Liver (tissue), 9 donors: Measurements from ENCODE around the gene RPS28. TPM values are rescaled to one million over a fixed set of nuclear protein-coding genes. Genes with fewer than 3 reads are reported as not detected.

Experiments used
- DNase-seq: peaks from one replicate; pipeline ENCODE4 v3.0.0-alpha.2; 2017; ENCODE audit warnings: low spot score
- H3K27ac ChIP-seq, 2 donors: one replicate each; pipeline ENCODE4 v1.7.0; 2013; ENCODE audit warnings: inconsistent platforms in 2 of 2, low read length in 2 of 2, control low read depth in 1 of 2, low read depth in 1 of 2, mild to moderate bottlenecking in 1 of 2
- H3K27me3 ChIP-seq, 4 donors: one replicate each; pipeline versions ENCODE4 v1.6.1 to v1.7.0; 2013; ENCODE audit warnings: low read length in 3 of 4, inconsistent platforms in 1 of 4, mild to moderate bottlenecking in 1 of 4, moderate library complexity in 1 of 4; ENCODE audit not compliant: control insufficient read depth in 4 of 4, insufficient read depth in 4 of 4
- H3K36me3 ChIP-seq, 4 donors: one replicate each; pipeline versions ENCODE4 v1.6.1 to v1.7.0; 2013; ENCODE audit warnings: low read length in 3 of 4, mild to moderate bottlenecking in 3 of 4, low read depth in 1 of 4, moderate library complexity in 1 of 4; ENCODE audit not compliant: control insufficient read depth in 4 of 4, insufficient read depth in 3 of 4
- H3K4me1 ChIP-seq, 4 donors: one replicate each; pipeline versions ENCODE4 v1.6.1 to v1.7.0; 2013; ENCODE audit warnings: low read length in 3 of 4, mild to moderate bottlenecking in 3 of 4, moderate library complexity in 1 of 4; ENCODE audit not compliant: control insufficient read depth in 4 of 4, insufficient read depth in 4 of 4
- H3K4me3 ChIP-seq, 3 donors: one replicate each; pipeline versions ENCODE4 v1.6.1 to v1.7.0; 2013; ENCODE audit warnings: low read length in 3 of 3, control low read depth in 1 of 3, low read depth in 1 of 3, mild to moderate bottlenecking in 1 of 3
- H3K9ac ChIP-seq, 2 donors: one replicate each; pipeline ENCODE4 v1.7.0; 2013; ENCODE audit warnings: low read length in 2 of 2, mild to moderate bottlenecking in 2 of 2, moderate library complexity in 2 of 2, control low read depth in 1 of 2, low read depth in 1 of 2
- H3K9me3 ChIP-seq, 4 donors: one replicate each; pipeline versions ENCODE4 v1.6.1 to v1.7.0; 2013; ENCODE audit warnings: low read length in 3 of 4; ENCODE audit not compliant: control insufficient read depth in 4 of 4
- CTCF ChIP-seq: fragments of 150-350 bp; IDR thresholded peaks from 2 replicates; pipeline ENCODE4 v1.5.1; 2017; ENCODE audit warnings: improper control_type of control experiment, low read depth, low read length; ENCODE audit not compliant: missing input control
- FOXA1 ChIP-seq: IDR thresholded peaks from 2 replicates; pipeline ENCODE4 v1.6.1; 2016; ENCODE audit warnings: antibody characterized with exemption
- FOXA2 ChIP-seq: IDR thresholded peaks from 2 replicates; pipeline ENCODE4 v1.6.1; 2016; ENCODE audit warnings: antibody characterized with exemption
- GABPA ChIP-seq, 2 donors: IDR thresholded peaks in 1 of 2; conservative IDR thresholded peaks in 1 of 2; 2 replicates each; pipeline ENCODE4 v1.6.1; 2016; ENCODE audit warnings: antibody characterized with exemption in 2 of 2, mild to moderate bottlenecking in 1 of 2, moderate library complexity in 1 of 2
- HNF4A ChIP-seq, 2 donors: conservative IDR thresholded peaks; 2 replicates each; pipeline ENCODE4 v1.6.1; 2016; ENCODE audit warnings: antibody characterized with exemption in 2 of 2, mild to moderate bottlenecking in 2 of 2
- RAD21 ChIP-seq, 2 donors: IDR thresholded peaks; 2 replicates each; pipeline ENCODE4 v1.6.1; 2016; ENCODE audit warnings: antibody characterized with exemption in 2 of 2, mild to moderate bottlenecking in 2 of 2
- REST ChIP-seq: IDR thresholded peaks from 2 replicates; pipeline ENCODE4 v1.6.1; 2016; ENCODE audit warnings: antibody characterized with exemption, mild to moderate bottlenecking
- RXRA ChIP-seq, 2 donors: IDR thresholded peaks; 2 replicates each; pipeline ENCODE4 v1.6.1; 2017 to 2018; ENCODE audit warnings: antibody characterized with exemption in 2 of 2, mild to moderate bottlenecking in 1 of 2
- SP1 ChIP-seq: IDR thresholded peaks from 2 replicates; pipeline ENCODE4 v1.6.1; 2018; ENCODE audit warnings: antibody characterized with exemption, mild to moderate bottlenecking
- YY1 ChIP-seq: IDR thresholded peaks from 2 replicates; pipeline ENCODE4 v1.6.1; 2016; ENCODE audit warnings: antibody characterized with exemption, mild to moderate bottlenecking
- WGBS: extraction: QIAGEN DNeasy Blood & Tissue Kit; methylation state at CpG from one replicate; pipeline ENCODE4 v1.1.7; 2013; 5-methylcytosine and 5-hydroxymethylcytosine counted together
- polyA plus RNA-seq, 2 donors: library from polyadenylated mRNA; stranded (reverse) in 1 of 2; unstranded in 1 of 2; fragments of 200-250 nt in 1 of 2; fragments of >200 nt in 1 of 2; fragmentation: Nextera tagmentation in 1 of 2; extraction: Ambion mirVana in 1 of 2; gene quantifications; one replicate each; pipeline versions ENCODE4 v1.2.1 to v1.2.3, GENCODE V29; 2013 to 2015
- total RNA-seq, 2 donors: library from RNA; depleted of rRNA; stranded (reverse); fragments of >200 nt; gene quantifications; one replicate each; pipeline ENCODE4 v1.2.3, GENCODE V29; 2014
- TF ChIP-seq, protein P1 (sequence below): IDR thresholded peaks from 2 replicates; pipeline ENCODE4 v1.6.1; 2016; ENCODE audit warnings: antibody characterized with exemption
- TF ChIP-seq, protein P2 (sequence below): IDR thresholded peaks from 2 replicates; pipeline ENCODE4 v1.6.1; 2016; ENCODE audit warnings: antibody characterized with exemption
- donor health status: healthy.
- donor health status: healthy.
- donor health status: healthy.
- donor health status: healthy.
- donor health status: healthy.

The RPS28 gene
- total and polyA plus RNA-seq, 4 donors: 74.7 to 467 (median 265) TPM

- Histone ChIP-seq H3K9ac (no peak overlapping the region), H3K9me3 (no peaks in the 10 kb centered on the region), H3K27me3 (peaks cover 0 to 4% (median 1%) of the 10 kb centered on the region in 4 donors), H3K36me3 (no peaks in the 10 kb centered on the region), H3K4me1 (peaks cover 3 to 17% (median 9%) of the 10 kb centered on the region in 4 donors), H3K4me3 (no peak overlapping the region), H3K27ac (no peak overlapping the region)
- WGBS: 29% methylated on average over 48 of the region's 48 CpGs
- DNase-seq: no peak
- TF ChIP-seq GABPA (IDR thresholded peaks at IDR 0.05 in 1 of 2, conservative IDR thresholded peaks at IDR 0.05 in 1 of 2): no peak
- no peak for TF ChIP-seq SP1
- no peak for TF ChIP-seq FOXA1
- no peak for TF ChIP-seq YY1
- TF ChIP-seq CTCF: no peak
- TF ChIP-seq RAD21 (IDR thresholded peaks at IDR 0.05): no peak
- no peak for TF ChIP-seq FOXA2
- no peak for TF ChIP-seq RXRA (IDR thresholded peaks at IDR 0.05)
- TF ChIP-seq, protein P1, sequence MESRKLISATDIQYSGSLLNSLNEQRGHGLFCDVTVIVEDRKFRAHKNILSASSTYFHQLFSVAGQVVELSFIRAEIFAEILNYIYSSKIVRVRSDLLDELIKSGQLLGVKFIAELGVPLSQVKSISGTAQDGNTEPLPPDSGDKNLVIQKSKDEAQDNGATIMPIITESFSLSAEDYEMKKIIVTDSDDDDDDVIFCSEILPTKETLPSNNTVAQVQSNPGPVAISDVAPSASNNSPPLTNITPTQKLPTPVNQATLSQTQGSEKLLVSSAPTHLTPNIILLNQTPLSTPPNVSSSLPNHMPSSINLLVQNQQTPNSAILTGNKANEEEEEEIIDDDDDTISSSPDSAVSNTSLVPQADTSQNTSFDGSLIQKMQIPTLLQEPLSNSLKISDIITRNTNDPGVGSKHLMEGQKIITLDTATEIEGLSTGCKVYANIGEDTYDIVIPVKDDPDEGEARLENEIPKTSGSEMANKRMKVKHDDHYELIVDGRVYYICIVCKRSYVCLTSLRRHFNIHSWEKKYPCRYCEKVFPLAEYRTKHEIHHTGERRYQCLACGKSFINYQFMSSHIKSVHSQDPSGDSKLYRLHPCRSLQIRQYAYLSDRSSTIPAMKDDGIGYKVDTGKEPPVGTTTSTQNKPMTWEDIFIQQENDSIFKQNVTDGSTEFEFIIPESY: no peak
- no peak for TF ChIP-seq HNF4A (conservative IDR thresholded peaks at IDR 0.05)
- TF ChIP-seq REST: no peak
- TF ChIP-seq, protein P2, sequence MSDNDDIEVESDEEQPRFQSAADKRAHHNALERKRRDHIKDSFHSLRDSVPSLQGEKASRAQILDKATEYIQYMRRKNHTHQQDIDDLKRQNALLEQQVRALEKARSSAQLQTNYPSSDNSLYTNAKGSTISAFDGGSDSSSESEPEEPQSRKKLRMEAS: no peak
Measured at GRCh38 chr19:8333767-8334457, 12.6 kb downstream of the RPS28 start.

- DNase-seq: no peak
- WGBS: 12% methylated on average over 117 of the region's 117 CpGs
- H3K4me1 ChIP-seq: peaks cover 3 to 17% (median 9%) of the 10 kb centered on the region in 4 donors
- no peak overlapping the region for H3K27ac ChIP-seq
- H3K27me3 ChIP-seq: peaks cover 0 to 4% (median 1%) of the 10 kb centered on the region in 4 donors
- H3K9ac ChIP-seq: no peak overlapping the region
- peak overlapping the region in 1 of 3 donors; percentile 51 for H3K4me3 ChIP-seq
- H3K36me3 ChIP-seq: no peaks in the 10 kb centered on the region
- no peaks in the 10 kb centered on the region for H3K9me3 ChIP-seq
- TF ChIP-seq RXRA (IDR thresholded peaks at IDR 0.05) (no peak), FOXA2 (no peak), FOXA1 (no peak), REST (no peak)
Measured at GRCh38 chr19:8334458-8335342, 13.4 kb downstream of the RPS28 start.
